GM12892 (cell line): ENCODE results near the gene SLC22A6.

ENCODE experiments used
- POLR2A ChIP-seq: IDR thresholded peaks from 2 replicates; pipeline ENCODE4 v1.6.1; 2011; ENCODE audit warnings: low read depth, low read length, control low read depth
- POLR2AphosphoS5 ChIP-seq: IDR thresholded peaks from 2 replicates; pipeline ENCODE4 v1.6.1; 2011; ENCODE audit warnings: low read depth, low read length, control low read depth
- TAF1 ChIP-seq: IDR thresholded peaks from 2 replicates; pipeline ENCODE4 v1.6.1; 2011; ENCODE audit warnings: low read depth, mild to moderate bottlenecking, control low read depth, low read length, borderline replicate concordance

DNA sequence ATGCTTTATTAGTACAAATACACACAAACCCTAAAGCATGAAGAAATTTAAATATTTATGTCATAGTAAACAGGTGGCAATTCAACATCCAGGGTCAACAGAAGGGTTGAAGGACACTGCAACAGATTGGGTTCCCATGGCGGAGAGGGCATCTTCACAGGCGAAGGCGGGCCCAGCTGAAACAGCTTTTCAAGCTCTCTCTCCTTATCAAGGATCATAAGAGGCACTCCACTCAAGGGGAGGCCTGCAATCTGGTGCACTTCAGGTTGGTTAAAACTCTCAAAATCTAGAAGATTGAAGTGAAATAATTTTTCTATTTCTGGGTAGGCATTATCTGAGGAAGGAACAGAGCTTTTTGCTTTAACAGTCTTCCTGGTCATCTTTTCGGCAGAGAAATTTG is 47.7 kb upstream of the SLC22A6 start:
- TF ChIP-seq POLR2A, result no peak
- no peak for TF ChIP-seq POLR2AphosphoS5
- no peak for TF ChIP-seq TAF1
